ENCODE measurements around the gene CAPZA1. TPM values are rescaled to one million over a fixed set of nuclear protein-coding genes. Genes with fewer than 3 reads are reported as not detected.

Gene CAPZA1
- total and polyA plus RNA-seq, 2 of the 8 experiments (the other 6 are each of a cell fraction or from before 2014, with no cell fraction given): 48.9 to 107 TPM

- no peak overlapping the region for H2BK12ac ChIP-seq (ENCODE audit: low read depth, low read length)
- H3K4me2 ChIP-seq (ENCODE audit: insufficient read depth in 1 of 2, low read depth in 2 of 2, low read length in 2 of 2): peak overlapping the region; percentile 15 to 90; a peak in 2 of 4 replicates
- no peak overlapping the region for H4K8ac ChIP-seq (ENCODE audit: extremely low read depth, insufficient read depth, low read length)
- 82% methylated on average over 6 of the region's 6 CpGs; no CpG with 5 or more reads in 1 of the 2 experiments for WGBS, 2 experiments (ENCODE audit: extremely low coverage in 1 of 2, insufficient coverage in 1 of 2, insufficient read length in 1 of 2, insufficient replicate concordance in 2 of 2, low coverage in 1 of 2, low lambda C conversion rate in 2 of 2, missing lambda C conversion rate in 1 of 2)
- no peaks in the 10 kb centered on the region for H3K79me1 ChIP-seq (ENCODE audit: low read depth, low read length)
- H2BK15ac ChIP-seq (ENCODE audit: low read length): no peak overlapping the region
- H2BK5ac ChIP-seq (ENCODE audit: low read depth, low read length): no peak overlapping the region
- CTCF ChIA-PET (ENCODE audit: partially characterized antibody): interaction anchor here (0.6 to 3.0 kb wide), 30 partner anchors 8 to 365 kb away, joined by 3 to 15 read pairs (median 3); partner anchors contain the start of genes LRIG2 and MOV10
- peak overlapping the region in 1 of 4 experiments; percentile 78; a peak in 2 of 8 replicates for H3K4me3 ChIP-seq (ENCODE audit: extremely low read depth in 1 of 4, insufficient read depth in 2 of 4, low read depth in 3 of 4, low read length in 4 of 4)
- no peak overlapping the region for H2BK20ac ChIP-seq (ENCODE audit: low read length)
- peaks cover 10 to 38% (median 24%) of the 10 kb centered on the region in 4 experiments for H3K4me1 ChIP-seq (replicated peaks in 1 of 4; ENCODE audit: control insufficient read depth in 3 of 4, insufficient read depth in 4 of 4, low read length in 3 of 4)
- no peak overlapping the region for H3K56ac ChIP-seq (replicated peaks; ENCODE audit: insufficient read length, low read depth, low read length)
- no peak overlapping the region for H2AFZ ChIP-seq (ENCODE audit: low read length)
- H2AK5ac ChIP-seq (ENCODE audit: low read depth, low read length): no peak overlapping the region
- no peak overlapping the region for H2BK120ac ChIP-seq (replicated peaks; ENCODE audit: low read depth, low read length)
- H3K27ac ChIP-seq (ENCODE audit: low read depth, low read length): no peak overlapping the region
- peaks cover 0 to 9% of the 10 kb centered on the region in 2 experiments for H4K20me1 ChIP-seq (replicated peaks in 1 of 2; ENCODE audit: control insufficient read depth in 1 of 2, insufficient read depth in 2 of 2, low read length in 2 of 2)
- H3K36me3 ChIP-seq (ENCODE audit: control insufficient read depth in 2 of 4, insufficient read depth in 4 of 4, low read length in 3 of 4): peaks cover 0 to 5% (median 3%) of the 10 kb centered on the region in 4 experiments; a peak in 4 of 8 replicates
- H3K23me2 ChIP-seq (ENCODE audit: low read depth, low read length): peaks cover 11% of the 10 kb centered on the region; the same call in 1 of the 2 replicates
- H3K14ac ChIP-seq (ENCODE audit: insufficient read length): no peak overlapping the region
- FAIRE-seq: no peak
- H3K9me3 ChIP-seq (ENCODE audit: insufficient read depth in 2 of 2, low read depth in 1 of 2, low read length in 1 of 2): no peaks in the 10 kb centered on the region
- DNase-seq (ENCODE audit: low read depth in 1 of 2, low spot score in 2 of 2): no peak
- no peak overlapping the region for H3K9ac ChIP-seq (replicated peaks in 1 of 4; ENCODE audit: extremely low read depth in 1 of 4, low read depth in 3 of 4, low read length in 3 of 4)
- no peak overlapping the region for H4K91ac ChIP-seq (replicated peaks; ENCODE audit: insufficient read length, low read length)
- TF ChIP-seq GABPA (IDR thresholded peaks at IDR 0.05; ENCODE audit: borderline replicate concordance, insufficient read depth, low read length) (no peak), CHD1 (IDR thresholded peaks at IDR 0.05; ENCODE audit: low read depth, low read length) (no peak), ATF3 (IDR thresholded peaks at IDR 0.05; ENCODE audit: insufficient read depth, low read depth, low read length) (no peak), TCF12 (IDR thresholded peaks at IDR 0.05; ENCODE audit: low read depth, low read length) (no peak), RNF2 (IDR thresholded peaks at IDR 0.05; ENCODE audit: borderline replicate concordance, low read depth, low read length, missing control alignments, poor library complexity, severe bottlenecking) (no peak), TAF1 (IDR thresholded peaks at IDR 0.05; ENCODE audit: low read depth, low read length) (no peak)
- H3K23ac ChIP-seq (ENCODE audit: insufficient read length): no peak overlapping the region
- peaks cover 0 to 9% (median 4%) of the 10 kb centered on the region in 4 experiments; a peak in 2 of 7 replicates for H3K27me3 ChIP-seq (replicated peaks in 1 of 4; ENCODE audit: control insufficient read depth in 3 of 4, extremely low read depth in 1 of 4, insufficient read depth in 3 of 4, low read length in 3 of 4)
- no peak overlapping the region for H3K18ac ChIP-seq (ENCODE audit: extremely low read depth, low read length)
- no peak overlapping the region for H4K5ac ChIP-seq (ENCODE audit: insufficient read length, low read depth, low read length)
- H3K79me2 ChIP-seq (ENCODE audit: control insufficient read depth in 1 of 2, insufficient read depth in 2 of 2, low read length in 2 of 2): no peaks in the 10 kb centered on the region
- no peak overlapping the region for H3K4ac ChIP-seq (replicated peaks; ENCODE audit: insufficient read length, low read depth, low read length)
- POLR2A ChIA-PET (ENCODE audit: partially characterized antibody): interaction anchor here (0.6 to 1.7 kb wide), 5 partner anchors 10 to 242 kb away, joined by 3 to 17 read pairs (median 3); partner anchors contain the start of gene MOV10
Observed at GRCh38 chr1:112708002-112708448, 88.4 kb downstream of the CAPZA1 start.
